Measurements from ENCODE around the gene KDELR3.

KDELR3 gene

DNA sequence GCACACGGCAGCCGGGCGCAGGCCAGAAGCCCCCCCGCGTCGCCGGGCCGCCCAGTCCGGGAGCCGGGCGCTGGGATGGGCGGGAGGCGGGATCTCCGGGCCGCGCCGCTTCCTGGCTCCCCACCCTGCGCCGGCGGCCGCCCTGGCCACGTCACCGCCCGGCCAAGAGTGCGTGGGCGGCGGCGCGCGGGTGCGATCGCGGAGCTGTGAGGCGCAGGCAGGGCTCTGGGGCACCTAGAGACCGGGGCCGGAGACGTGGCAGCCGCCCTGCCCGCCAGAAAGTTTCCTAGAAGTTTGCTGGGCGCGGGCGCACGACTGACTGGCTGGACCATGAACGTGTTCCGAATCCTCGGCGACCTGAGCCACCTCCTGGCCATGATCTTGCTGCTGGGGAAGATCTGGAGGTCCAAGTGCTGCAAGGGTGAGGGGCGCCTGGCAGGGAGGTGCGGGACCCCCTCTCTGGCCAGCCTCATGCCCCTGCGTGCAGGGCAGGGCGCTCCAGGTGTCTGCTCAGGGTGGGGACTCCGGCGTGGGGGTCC is at the start of gene KDELR3:
TSS of gene KDELR3 (plus strand) at position 193 of the 539 bp plus-strand sequence. CDS start at position 331, 138 bp downstream.
- no peak for DNase-seq

DNA sequence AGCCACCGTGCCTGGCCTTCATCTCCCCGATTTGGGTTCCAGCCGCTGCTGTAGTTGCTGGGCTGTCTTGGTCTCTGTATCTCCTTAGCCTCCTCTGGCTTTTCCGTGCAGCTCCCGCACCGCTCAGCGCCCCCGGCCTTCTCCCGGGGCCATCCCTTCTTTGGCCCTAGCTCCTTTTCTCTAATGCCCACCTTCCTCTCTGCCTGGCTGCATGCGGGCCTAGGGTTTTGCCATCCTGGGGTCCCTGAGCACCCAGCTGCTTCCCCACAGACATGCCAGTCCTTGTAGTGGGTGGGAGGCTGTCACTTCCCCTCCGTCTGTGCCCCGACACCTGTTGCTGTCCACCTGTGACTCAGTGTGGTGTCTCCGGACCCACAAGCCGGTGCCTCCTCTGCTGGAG is 49.3 kb upstream of the KDELR3 start:
- DNase-seq, result no peak

- no peak for DNase-seq
Measured at GRCh38 chr22:38419121-38419857, 48.6 kb upstream of the KDELR3 start.

GRCh38 chr22:38419858-38420160 is 48.1 kb upstream of the KDELR3 start:
- DNase-seq, result no peak

GRCh38 chr22:38420734-38421133 is 47.2 kb upstream of the KDELR3 start:
- DNase-seq, result no peak

DNA sequence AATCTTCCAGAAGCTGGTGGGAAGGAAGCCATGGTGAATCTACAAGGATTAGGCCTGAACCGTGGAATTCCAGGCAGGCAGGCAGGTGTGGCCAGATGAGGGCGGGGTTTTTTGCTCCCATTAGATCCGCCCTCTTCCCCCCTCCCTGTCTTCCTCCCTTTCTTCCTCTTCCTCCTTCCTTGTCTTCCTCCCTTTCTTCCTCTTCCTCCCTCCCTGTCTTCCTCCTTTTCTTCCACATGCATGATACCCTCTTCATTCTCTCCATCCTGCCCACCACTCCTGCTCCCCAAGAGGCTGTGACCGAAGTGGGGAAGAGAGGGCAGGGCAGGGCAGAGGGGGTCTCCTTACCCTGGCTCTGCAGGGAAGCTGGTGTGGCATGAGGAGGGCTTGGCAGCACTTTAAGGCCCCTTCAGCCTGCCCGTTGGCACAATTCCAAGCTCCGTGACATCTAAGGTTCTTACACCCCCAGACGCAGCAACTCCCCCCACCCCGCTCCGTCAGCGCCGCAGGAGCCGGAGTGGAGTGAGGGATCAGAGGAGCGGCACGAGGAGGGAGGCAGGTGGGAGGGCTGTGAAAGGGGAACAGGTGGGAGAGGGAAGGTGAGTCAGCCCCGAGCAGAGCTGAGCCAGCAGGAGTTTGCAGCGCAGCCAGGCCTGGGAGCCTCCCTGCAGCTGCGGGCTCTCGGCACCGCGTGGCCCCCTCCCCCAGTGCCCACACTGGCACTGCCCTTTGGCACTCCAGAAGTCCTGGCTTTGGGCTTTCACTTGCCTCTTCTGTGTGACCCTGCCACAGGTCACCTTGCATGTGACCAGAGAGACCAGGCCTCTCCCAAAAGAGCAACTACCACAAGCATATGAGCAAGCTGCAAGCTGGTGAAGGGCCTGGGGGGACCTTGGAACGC is 45.0 kb upstream of the KDELR3 start:
- no peak for DNase-seq

- no peak for DNase-seq
Measured at GRCh38 chr22:38423512-38424503, 44.1 kb upstream of the KDELR3 start.

DNA sequence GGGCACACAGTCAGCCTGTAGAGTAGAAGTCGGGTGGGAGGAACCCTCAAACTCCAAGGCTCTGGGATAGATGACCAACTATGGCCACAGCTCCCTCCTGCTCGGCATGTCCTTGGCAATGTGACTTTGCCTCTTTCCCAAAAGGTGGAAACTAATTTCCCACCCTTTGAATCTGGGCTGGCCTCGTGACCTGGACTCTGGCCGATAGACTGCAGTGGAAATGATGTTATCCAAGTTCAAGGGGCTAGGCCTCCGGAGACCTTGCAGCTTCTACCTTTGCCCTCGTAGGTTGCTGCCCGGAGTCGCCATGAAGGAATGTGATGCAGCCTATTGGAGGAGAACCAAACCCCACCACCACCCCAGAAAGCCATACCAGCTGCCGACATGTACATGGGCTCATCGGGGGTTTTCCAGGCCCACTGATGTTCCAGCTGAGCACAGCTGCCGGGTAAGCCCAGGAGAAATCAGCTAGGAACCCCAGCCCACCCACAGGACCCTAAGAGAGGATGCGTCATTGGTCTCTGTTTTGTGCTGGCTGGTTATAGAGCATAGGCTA is 43.3 kb upstream of the KDELR3 start:
- DNase-seq, result no peak

DNA sequence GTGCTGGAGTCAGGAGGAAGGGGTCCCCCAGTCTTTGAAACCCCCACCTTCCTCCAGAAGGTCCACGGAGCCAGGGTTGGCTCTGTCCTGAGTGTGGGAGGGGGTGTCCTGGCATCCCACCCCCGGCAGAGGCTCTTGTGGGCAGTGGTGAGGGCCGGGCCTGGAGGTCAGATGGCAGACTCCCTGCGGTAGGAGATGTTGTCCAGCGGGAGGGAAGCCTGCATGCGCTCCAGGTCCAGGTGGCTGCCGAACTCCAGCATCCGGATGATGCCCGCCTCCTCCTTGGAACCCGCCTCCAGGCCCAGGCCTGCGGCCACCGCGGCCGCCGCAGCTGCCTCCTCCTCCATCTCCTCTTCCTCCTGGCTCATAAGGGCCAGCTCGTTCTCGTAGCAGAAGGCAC is 41.3 kb upstream of the KDELR3 start:
- DNase-seq, result no peak

DNA sequence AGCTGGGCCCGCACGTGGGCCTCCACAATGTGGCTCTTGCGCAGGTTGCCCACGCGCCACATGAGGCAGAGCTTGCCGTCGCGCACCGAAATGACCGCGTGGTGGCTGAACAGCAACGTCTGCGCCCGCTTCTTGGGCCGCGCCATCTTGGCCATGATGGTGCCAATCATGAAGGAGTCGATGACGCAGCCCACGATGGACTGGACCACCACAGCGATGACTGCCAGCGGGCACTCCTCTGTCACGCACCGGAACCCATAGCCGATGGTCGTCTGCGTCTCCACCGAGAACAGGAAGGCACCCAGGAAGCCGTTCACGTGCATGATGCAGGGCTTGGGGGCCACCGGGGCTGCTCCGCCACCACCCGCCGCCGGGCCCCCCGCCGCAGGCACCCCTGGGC is 40.4 kb upstream of the KDELR3 start:
- DNase-seq, result no peak

- no peak for DNase-seq
Measured at GRCh38 chr22:38427940-38428339, 40.0 kb upstream of the KDELR3 start.

- DNase-seq, result no peak
Measured at GRCh38 chr22:38428714-38429113, 39.2 kb upstream of the KDELR3 start.

GRCh38 chr22:38429499-38430068 is 38.3 kb upstream of the KDELR3 start:
- DNase-seq, result no peak

DNA sequence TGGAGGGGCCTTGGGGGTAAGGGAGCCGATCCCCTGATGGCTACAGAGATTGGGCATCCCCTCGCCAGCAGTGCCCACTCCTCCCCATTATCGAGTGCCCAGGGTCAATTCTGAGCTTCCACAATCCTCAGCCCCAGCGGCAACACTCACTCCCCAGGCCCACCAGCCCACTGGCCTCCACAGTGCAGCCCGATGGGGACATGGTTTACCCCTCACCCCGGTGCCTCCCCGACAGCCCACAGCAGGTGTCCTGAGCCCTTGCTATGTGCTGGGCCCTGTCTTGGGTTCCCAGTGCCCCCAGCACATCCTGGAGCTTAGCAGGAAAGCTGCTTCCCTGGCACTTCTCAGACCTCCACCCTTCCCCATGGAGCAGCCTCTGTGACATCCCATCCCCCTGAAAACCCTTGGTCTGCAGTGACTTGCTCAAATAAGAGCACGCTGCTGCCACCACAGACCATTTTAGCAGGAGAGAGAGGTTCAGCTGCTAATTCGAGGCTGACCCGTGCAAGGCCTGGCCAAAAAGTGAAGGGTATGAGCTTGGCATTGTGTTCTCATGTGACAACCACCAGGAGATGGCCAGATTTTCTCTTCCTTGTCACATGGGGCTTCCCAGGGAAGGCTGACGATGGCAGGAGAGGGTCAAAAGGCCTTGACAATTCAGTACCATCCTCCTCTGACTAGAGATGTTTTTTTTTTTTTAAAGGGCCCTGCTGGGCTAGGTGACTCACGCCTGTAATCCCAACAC is 36.5 kb upstream of the KDELR3 start:
- DNase-seq, result no peak

DNA sequence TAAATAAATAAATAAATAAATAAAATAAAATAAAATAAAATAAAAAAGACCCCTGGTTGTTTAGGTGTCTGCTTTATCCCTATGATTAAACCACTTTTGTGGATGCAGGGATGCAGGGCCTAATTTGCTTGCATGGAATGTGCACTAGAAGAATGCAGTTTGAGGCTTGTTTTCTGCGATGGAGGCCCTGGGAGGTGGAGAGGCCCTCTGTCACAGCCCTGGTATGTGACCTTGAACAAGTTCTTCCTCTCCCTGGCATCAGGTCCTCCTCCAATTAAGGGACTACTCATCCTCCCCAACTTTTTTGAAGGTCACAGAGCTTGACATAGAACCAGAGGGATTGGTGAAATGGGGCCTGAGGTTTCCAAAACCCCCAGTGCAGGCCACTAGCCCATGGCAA is 35.6 kb upstream of the KDELR3 start:
- DNase-seq, result no peak

DNA sequence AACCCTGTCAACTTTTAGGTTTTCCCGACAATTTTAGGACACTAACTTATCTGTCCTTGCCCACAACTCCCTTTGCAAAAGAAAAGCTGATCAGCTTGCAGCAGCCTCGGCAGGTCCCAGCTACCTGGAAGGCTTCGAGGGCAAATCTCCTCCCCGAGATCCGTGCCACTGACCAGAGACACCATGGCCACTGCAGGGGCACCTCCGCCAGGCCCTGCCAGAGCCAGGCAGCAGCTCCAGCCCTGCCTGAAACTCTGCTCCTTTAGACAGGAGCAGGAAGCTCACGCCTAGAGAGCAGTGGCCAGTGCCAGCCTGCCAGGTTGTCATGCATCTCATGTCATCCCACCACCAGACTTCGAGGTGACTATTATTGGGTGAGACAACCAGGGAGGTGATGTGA is 34.0 kb upstream of the KDELR3 start:
- no peak for DNase-seq

DNA sequence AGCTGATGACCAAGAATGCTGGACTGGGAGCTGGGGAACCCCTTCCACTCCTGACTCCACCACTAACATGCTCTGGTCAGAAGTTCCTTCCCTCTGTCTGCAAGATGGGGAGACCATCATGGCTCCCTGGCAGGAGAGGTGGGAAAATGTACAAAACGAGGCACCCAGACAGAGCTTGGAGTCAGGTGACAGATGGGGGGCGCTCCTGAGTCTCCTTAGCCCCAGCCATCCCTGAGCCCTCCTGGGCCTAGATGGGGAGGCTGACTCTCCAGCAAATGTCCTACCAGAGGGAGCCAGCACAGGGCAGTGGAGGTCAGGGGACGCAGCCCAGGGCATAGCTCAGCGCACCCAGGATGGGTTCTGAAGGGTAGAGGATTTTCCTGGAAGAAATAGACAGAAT is 32.9 kb upstream of the KDELR3 start:
- DNase-seq, result no peak

DNA sequence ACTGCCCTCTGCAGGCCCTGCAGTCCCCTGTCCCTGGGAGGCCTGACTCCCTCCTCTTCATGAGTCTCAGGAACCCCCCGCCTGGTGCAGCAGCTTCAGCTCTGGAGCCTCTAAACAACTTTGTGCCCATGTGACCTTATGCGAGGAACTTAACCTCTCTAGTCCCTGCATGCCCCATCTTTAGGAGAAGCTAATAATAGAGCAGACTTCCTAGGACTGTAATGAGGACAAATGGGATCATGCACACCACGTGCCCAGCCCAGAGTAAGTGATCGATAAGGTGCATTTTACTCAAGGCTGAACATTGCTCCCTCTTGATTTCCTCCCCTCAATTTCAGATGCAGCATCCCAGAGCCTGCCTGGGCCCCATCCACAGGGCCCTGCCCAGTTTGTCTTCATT is 31.9 kb upstream of the KDELR3 start:
- DNase-seq, result no peak

DNA sequence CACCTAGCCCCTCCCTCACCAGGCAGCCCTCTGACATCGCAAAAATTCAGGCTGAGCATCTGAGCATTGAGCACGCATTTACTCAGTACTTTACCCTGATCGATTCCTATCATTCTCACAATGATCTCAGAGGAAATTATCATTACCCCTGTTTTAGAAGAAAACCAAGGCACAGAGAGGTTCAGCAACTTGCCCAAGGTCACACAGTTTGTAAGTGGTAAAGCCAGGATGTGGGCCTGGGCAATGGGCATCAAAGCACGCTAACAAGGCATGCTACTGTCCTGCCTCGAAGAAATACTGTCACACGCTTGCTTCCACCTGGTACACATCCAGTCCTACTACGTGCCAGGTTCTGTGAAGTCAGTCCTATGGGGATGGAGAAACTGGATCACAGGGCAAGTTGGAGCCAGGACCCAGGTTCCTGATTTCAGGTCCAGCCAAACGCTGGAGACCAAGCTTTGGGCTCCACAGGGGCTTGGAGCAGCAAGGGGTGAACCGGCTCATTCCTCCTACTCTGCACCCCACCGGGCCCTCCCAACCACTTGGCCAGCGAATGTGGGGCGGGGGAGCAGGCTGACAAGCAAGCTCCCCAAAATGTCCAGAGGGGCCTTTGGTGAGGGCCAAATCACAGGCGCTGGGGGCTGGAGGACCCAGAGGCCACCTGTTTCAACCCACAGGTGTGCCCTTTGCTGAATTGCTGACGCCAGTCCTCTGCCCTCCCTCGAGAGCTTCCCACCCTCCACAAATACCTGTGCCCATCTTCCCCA is 31.1 kb upstream of the KDELR3 start:
- no peak for DNase-seq

DNA sequence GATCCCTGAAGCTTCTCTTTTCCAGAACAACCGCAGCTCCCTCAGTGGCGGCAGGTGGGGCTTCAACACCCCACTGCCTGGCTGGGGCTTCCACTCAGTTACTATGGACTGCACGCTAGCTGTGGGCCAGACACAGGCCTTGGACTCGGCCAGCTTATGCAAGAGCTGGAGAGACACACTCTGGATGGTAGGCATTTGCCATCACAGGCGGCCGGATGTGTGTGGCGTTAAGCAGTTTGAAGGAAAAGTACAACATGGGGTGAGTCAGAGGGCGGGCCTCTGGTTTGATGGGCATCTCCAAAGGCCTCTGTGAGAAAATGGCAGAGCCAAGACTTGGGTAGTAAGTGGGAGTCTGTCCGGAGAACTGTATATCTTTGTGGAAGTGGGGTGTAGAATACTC is 30.5 kb upstream of the KDELR3 start:
- no peak for DNase-seq

Data from NCI-H2081 treated with DMSO at 0.1 percent for 48 hours (cell line).